ENCODE data around the gene MORN1. TPM values are rescaled to one million over a fixed set of nuclear protein-coding genes. Genes with fewer than 3 reads are reported as not detected.
"Not testable (repeated sequence)": the region's sequence is repeated elsewhere in the genome, so short reads cannot be mapped to it uniquely, and the experiment has no call there.

MORN1 gene
- total RNA-seq, 4 donors from 2014 or later: 3.0 to 34.0 (median 12.5) TPM

GRCh38 chr1:2334366-2334765, 57.0 kb downstream of the MORN1 start:
- Histone ChIP-seq H3K27ac (no peak overlapping the region), H3K4me3 (no peak overlapping the region), H3K9me3 (no peaks in the 10 kb centered on the region), H3K4me1 (peaks cover 5 to 14% (median 9%) of the 10 kb centered on the region in 4 donors), H3K27me3 (no peaks in the 10 kb centered on the region), H3K36me3 (no peaks in the 10 kb centered on the region)
- no peak for TF ChIP-seq CTCF (IDR thresholded peaks at IDR 0.05)
- TF ChIP-seq POLR2AphosphoS5 (IDR thresholded peaks at IDR 0.05): no peak
- TF ChIP-seq POLR2A (IDR thresholded peaks at IDR 0.05): no peak
- no peak for TF ChIP-seq EP300 (IDR thresholded peaks at IDR 0.05; ENCODE audit: low read depth)
- in situ Hi-C loops (cut with MboI; ENCODE audit: low pct_ligation_motif_present in 1 of 4, low pct_unique_long_range_greater_than_20kb in 1 of 4, low sequenced_read_pairs in 3 of 4) (no loop called here), intact Hi-C loops (cut with DNase I; ENCODE audit: low total_unique reads) (loop anchor here (5.0 kb wide), 1 partner anchor 53 kb away; no protein-coding TSS in a partner anchor)
- no peak for DNase-seq
- WGBS, 2 donors (ENCODE audit: low coverage in 1 of 2): 66 to 92% methylated on average over 4 to 20 of the region's 21 CpGs

DNA sequence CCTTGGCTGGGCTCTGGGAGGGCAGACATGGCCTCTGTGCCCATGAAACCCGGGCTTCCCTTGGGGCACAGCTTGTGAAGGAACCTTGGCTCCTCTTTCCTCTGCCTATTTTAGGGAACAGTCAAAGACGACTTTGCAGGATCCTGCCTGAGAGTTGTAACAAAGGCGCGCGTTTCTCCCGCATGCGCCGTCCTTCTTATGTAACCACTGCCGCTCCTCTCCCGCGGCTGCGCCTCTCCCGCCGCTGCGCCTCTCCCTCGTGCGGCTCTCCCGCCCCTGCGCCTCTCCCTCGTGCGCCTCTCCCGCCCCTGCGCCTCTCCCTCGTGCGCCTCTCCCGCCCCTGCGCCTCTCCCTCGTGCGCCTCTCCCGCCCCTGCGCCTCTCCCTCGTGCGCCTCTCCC, 59.8 kb downstream of the MORN1 start:
- in situ Hi-C loops (cut with MboI; ENCODE audit: low pct_ligation_motif_present in 1 of 4, low pct_unique_long_range_greater_than_20kb in 1 of 4, low sequenced_read_pairs in 3 of 4); H3K4me3 ChIP-seq; H3K36me3 ChIP-seq; H3K9me3 ChIP-seq; DNase-seq; H3K27me3 ChIP-seq: not testable (repeated sequence)
- intact Hi-C loops (cut with DNase I; ENCODE audit: low total_unique reads): loop anchor here (5.0 kb wide), 1 partner anchor 56 kb away; no protein-coding TSS in a partner anchor
- peaks cover 5 to 14% (median 9%) of the 10 kb centered on the region in 4 donors for H3K4me1 ChIP-seq
- WGBS, 2 donors (ENCODE audit: low coverage in 1 of 2): 94 to 95% methylated on average over 25 to 28 of the region's 33 CpGs
- peak overlapping the region; percentile 45 to 60 (median 50) for H3K27ac ChIP-seq

GRCh38 chr1:2331200-2331544, 60.2 kb downstream of the MORN1 start:
- intact Hi-C loops (cut with DNase I; ENCODE audit: low total_unique reads) (loop anchor here (5.0 kb wide), 1 partner anchor 56 kb away; no protein-coding TSS in a partner anchor), in situ Hi-C loops (cut with MboI; ENCODE audit: low pct_ligation_motif_present in 1 of 4, low pct_unique_long_range_greater_than_20kb in 1 of 4, low sequenced_read_pairs in 3 of 4) (no loop called here)
- Histone ChIP-seq H3K27ac (peak overlapping the region; percentile 45 to 60 (median 50)), H3K36me3 (no peaks in the 10 kb centered on the region), H3K27me3 (no peaks in the 10 kb centered on the region), H3K4me1 (peaks cover 5 to 14% (median 9%) of the 10 kb centered on the region in 4 donors), H3K4me3 (no peak overlapping the region), H3K9me3 (no peaks in the 10 kb centered on the region)
- WGBS, 2 donors (ENCODE audit: low coverage in 1 of 2): 86% methylated on average over 10 of the region's 11 CpGs; no CpG with 5 or more reads in 1 of the 2 donors
- TF ChIP-seq POLR2A (IDR thresholded peaks at IDR 0.05) (no peak), POLR2AphosphoS5 (IDR thresholded peaks at IDR 0.05) (no peak), CTCF (IDR thresholded peaks at IDR 0.05) (no peak), EP300 (IDR thresholded peaks at IDR 0.05; ENCODE audit: low read depth) (no peak)
- DNase-seq: no peak

DNA sequence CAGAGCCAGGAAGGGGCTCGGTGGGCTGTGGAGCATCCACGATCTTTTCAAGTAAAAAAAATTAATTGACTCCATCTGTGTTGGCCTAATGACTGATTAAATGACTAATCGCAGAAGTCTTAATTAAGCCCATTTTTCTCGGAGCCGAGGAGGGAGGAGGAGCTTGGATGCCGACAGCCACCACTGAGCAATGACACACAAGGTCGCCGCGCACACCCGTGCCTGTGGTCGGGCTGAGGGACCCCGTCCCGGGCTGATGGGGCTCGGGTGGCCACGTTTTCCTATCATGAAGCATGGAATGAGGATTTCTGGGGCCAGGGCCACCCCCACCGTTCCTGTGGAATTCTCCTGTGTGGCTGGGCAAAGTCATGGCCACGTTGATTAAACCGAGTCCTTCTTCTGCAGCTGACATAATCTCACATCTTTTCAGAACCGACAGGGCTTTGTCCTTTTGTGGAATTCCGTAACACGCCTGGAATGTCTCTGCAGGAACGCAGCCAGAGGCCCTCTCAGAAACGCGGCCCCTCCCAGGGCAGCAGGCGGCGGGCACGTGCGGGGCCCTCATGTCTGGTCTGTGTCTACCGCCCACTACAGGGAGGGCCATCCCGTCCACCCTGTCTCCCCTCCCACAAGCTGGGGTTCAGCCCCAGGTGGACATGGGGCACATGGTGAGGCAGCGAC, 60.7 kb downstream of the MORN1 start:
- 60 to 66% methylated on average over 2 to 31 of the region's 31 CpGs for WGBS, 2 donors (ENCODE audit: low coverage in 1 of 2)
- TF ChIP-seq EP300 (IDR thresholded peaks at IDR 0.05; ENCODE audit: low read depth) (no peak), POLR2A (IDR thresholded peaks at IDR 0.05) (no peak), CTCF (IDR thresholded peaks at IDR 0.05) (no peak), POLR2AphosphoS5 (IDR thresholded peaks at IDR 0.05) (peak in 2 of 3 donors; percentile 21 to 55)
- intact Hi-C loops (cut with DNase I; ENCODE audit: low total_unique reads): loop anchor here (5.0 kb wide), 1 partner anchor 57 kb away; no protein-coding TSS in a partner anchor
- Histone ChIP-seq H3K27ac (peak overlapping the region; percentile 46 to 63 (median 56)), H3K27me3 (no peaks in the 10 kb centered on the region), H3K4me1 (peaks cover 5 to 14% (median 9%) of the 10 kb centered on the region in 4 donors), H3K9me3 (no peaks in the 10 kb centered on the region), H3K36me3 (no peaks in the 10 kb centered on the region), H3K4me3 (no peak overlapping the region)
- DNase-seq: peak; percentile 33
- in situ Hi-C loops (cut with MboI; ENCODE audit: low pct_ligation_motif_present in 1 of 4, low pct_unique_long_range_greater_than_20kb in 1 of 4, low sequenced_read_pairs in 3 of 4): no loop called here
